G401 (cell line): ENCODE measurements around the gene SIX2. TPM values are rescaled to one million over a fixed set of nuclear protein-coding genes. Genes with fewer than 3 reads are reported as not detected.

Experiments used
- DNase-seq: peaks from one replicate; pipeline ENCODE4 v3.0.0-alpha.2; 2015; ENCODE audit warnings: low spot score
- in situ Hi-C: cut with HindIII; loops from 2 replicates; pipeline ENCODE4 v1.10.0; 2016; ENCODE audit warnings: low sequenced_read_pairs, mixed read lengths
- total RNA-seq: library from RNA; depleted of rRNA; stranded (reverse); fragments of >200 nt; shearing (Covaris generic); gene quantifications from 2 replicates; pipeline ENCODE4 v1.2.3, GENCODE V29; 2014

SIX2 gene
- total RNA-seq, 1 experiment from 2014 or later, result not detected

- no peak for DNase-seq
- in situ Hi-C loops, result no loop called here
These were observed 33.4 kb downstream of the SIX2 start for GRCh38 chr2:44975571-44976450.

GRCh38 chr2:44974064-44974715 is 35.1 kb downstream of the SIX2 start:
- DNase-seq, result peak; percentile 15
- in situ Hi-C loops, result no loop called here

DNA sequence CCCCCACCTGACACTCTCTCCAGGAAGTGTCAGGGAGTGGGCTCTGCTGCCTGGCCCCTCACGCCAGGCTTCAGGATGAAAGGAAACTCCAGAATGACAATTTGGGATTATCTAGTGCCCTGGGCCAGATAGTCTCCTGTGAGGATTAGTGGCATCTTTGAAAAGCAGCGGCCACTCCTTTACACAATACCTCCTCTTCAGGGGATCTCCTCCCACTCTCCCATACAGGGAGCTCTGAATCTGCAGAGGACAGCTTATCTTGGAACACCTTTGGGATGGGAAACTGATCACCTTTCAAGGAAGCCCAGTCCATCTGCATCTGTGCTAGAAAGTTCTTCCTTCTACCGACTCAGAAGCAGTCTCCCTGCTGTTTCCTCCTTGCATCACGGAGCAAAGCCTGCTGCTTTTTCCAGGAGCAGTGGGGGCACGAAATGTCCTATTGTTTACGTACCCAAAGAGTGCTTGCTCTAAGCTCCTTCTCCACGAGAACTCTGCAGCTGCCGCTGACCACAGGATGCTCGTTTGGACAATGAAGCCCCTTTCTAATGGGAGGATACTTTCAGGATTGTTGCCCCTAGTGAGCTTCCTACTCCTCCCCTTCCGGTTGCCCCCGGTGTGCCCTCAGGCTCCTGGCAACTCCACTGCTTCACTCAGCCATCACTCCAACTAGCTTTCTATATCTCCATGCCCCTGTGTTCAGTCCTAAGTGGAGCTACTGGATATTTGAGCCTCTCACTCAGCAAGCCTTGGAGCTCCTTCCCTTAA is 36.3 kb downstream of the SIX2 start:
- in situ Hi-C loops, result no loop called here
- no peak for DNase-seq

GRCh38 chr2:44970846-44971450 is 38.3 kb downstream of the SIX2 start:
- DNase-seq, result no peak

GRCh38 chr2:44969936-44970335 is 39.3 kb downstream of the SIX2 start:
- in situ Hi-C loops, result no loop called here

More at GRCh38 chr2:44970846-44971450, 38.3 kb downstream of the SIX2 start:
- in situ Hi-C loops, result no loop called here

GRCh38 chr2:44967727-44968432 is 41.4 kb downstream of the SIX2 start:
- in situ Hi-C loops, result no loop called here
- no peak for DNase-seq

More at GRCh38 chr2:44969936-44970335, 39.3 kb downstream of the SIX2 start:
- no peak for DNase-seq

DNA sequence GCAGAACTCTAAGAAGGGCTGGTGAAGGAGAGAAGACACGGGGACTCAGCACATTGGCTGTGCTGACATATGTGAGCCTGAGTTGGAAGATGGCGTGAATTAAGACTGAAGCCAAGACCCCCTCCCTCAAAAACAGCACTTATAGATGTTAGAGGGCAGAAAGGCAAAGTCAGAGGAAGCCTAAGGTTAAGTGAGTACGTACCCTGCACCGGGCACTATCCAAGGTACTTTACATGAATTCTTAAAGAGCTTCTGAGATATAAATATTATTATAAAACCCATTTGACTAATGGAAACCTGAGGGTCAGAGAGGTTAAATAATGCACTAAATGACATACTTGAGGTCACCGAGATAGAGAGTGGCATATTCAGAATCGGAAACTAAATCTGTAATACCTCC is 42.2 kb downstream of the SIX2 start:
- in situ Hi-C loops, result no loop called here
- DNase-seq, result no peak

DNA sequence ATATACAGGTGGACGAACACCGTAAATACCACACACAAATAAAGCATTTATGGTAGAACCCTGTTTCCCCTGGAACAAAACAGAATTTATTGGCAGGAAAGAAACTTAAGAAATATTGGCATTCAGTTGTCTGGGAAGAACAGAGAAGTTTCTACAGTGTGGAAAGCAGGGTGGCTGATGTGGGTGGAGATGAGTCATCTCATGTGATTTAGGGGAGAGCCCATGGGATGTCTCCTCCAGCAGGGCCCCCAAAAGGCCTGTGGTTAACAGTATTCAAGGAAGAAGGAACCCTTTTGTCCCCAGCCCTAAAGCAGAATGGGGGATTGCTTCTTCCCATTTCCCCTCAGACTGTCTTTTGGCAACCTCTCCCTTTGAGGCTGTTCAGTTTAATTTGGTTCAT is 43.6 kb downstream of the SIX2 start:
- in situ Hi-C loops, result no loop called here
- DNase-seq, result no peak

DNA sequence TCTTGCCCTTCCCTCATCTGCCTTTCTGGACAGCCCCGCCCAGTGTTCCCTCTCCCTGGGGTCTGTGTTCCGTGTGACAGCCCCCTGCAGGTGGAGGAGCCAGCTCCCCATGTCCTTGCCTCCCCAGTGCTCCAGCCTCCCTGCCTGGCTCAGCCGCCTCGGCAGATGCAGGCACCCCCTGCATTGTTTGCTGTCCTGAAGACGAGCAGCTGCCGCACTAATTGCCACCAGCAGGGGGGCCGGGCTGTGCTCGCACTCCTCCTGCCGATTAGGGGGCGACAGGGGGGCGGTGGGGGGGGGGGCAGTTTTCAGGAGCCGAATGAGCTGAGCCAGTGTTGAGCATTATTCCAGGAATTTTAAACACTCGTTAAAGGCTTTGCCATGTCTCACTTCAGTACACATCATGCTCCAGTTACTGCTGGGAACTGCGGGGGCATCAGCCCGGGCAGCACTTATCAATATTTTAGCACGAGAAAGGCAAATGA is 44.5 kb downstream of the SIX2 start:
- in situ Hi-C loops, result no loop called here
- DNase-seq, result no peak

DNA sequence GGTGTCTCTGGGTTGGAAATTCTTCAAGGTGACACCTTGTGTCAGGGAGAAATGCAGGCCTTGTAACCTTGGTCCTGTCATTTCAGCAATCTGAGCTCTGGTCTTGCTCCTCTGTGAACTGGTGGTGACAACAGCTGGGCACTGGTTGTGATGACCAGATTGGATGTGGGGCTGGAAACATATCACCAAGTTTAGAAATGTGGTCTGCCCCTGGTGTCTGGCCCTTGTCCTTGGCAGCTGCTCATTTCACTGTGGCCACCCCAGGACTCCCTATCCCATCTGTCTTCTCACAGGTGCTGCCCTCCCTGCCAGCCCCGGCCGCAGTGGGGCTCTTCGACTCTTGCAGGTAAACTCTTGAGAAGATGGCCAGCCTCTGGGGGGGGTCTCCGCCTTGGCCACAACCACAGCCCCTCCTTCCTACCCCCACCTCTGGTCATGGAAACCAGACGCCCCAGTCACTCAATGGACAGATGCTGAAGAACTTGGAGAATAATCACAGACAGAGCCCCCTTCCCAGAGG is 47.0 kb downstream of the SIX2 start:
- no peak for DNase-seq
- in situ Hi-C loops, result no loop called here

- in situ Hi-C loops, result no loop called here
- no peak for DNase-seq
These were observed 48.4 kb downstream of the SIX2 start for GRCh38 chr2:44960871-44961270.

GRCh38 chr2:44959855-44960254 is 49.4 kb downstream of the SIX2 start:
- DNase-seq, result no peak
- in situ Hi-C loops, result no loop called here

GRCh38 chr2:44957656-44958327 is 51.5 kb downstream of the SIX2 start:
- DNase-seq, result no peak
- in situ Hi-C loops, result no loop called here

DNA sequence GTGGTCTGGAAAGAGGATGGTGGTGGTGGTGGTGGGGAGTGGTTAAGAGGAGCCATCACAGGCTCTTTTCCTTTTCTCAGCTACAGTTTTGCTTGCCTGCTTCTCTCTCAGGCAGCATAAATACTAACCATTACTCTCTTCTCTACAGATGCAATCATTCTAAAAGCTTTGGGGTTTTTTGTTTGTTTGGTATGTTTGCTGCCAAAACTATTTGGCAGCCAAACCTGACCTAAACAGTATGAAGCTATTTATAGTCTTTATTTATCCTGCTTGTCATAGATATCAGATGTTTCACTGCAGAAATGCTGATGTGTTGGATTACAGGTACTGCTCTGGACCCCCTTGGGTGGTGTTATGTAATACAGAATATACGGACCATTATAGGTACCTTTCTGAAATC is 52.4 kb downstream of the SIX2 start:
- DNase-seq, result no peak
- in situ Hi-C loops, result no loop called here

GRCh38 chr2:44955593-44956392 is 53.5 kb downstream of the SIX2 start:
- DNase-seq, result peak; percentile 60
- in situ Hi-C loops, result no loop called here
